ENCODE measurements around the gene KCNH2.

Gene KCNH2

DNA sequence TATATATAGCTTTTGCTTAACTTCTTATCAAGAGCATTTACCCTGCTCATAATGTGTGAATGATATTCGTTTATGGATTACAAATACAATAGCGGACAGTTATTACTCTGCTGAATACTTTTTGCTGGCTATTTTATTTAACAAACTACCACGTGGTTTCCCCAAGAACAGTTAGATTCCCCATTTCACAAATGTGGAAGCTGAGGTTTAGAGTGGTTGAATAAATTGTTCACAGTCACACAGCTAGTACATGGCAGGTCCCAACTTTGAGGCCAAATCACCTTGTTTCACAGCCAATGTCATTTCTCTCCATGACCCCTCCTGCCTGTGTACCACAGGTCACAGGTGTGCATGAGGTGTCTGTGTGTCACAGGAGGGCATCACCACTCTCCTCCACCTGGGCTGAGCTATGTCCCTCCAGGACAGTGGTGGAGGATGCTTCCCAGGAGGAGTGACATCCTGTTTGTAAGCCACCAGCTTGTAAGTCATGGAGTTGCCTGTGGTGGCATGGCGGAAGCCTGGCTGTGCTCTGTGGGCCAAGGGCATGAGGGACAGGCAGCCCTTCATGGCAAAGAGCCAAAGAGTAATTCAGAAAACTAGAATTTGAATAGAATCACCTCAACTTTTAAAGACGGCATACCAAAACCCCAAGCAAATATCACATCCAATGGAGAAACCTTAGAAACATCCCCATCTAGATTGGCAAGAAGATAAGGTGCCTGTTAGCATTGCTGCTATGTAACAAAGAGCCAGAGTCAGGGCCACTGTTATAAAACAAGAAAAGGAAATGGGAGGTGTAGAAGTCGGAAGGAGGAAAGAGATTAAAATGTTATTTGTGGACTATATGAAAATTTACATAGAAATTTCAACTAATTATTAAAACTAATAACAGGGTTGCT is 73.9 kb downstream of the KCNH2 start:
- DNase-seq (ENCODE audit: low spot score), result no peak

DNA sequence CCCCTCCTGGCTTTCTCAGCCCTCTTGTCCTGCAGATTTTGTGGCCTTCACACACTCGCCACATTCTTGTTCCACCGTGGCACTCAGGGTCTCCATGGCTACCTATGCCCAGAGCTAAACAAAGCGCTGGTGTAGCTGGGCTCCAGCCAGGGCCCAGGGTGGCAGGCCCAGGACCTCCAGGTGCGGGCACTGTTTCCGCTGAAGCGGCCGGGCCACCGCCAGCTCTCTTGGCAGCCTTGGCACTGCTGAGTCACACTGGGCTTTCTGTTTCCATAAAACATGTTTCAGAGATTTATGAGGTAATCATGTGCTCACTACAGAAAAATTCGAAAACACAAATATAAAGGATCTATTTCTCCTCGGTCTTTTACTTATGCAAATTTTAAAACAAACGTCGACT is 74.5 kb downstream of the KCNH2 start:
- DNase-seq (ENCODE audit: low spot score), result no peak

DNA sequence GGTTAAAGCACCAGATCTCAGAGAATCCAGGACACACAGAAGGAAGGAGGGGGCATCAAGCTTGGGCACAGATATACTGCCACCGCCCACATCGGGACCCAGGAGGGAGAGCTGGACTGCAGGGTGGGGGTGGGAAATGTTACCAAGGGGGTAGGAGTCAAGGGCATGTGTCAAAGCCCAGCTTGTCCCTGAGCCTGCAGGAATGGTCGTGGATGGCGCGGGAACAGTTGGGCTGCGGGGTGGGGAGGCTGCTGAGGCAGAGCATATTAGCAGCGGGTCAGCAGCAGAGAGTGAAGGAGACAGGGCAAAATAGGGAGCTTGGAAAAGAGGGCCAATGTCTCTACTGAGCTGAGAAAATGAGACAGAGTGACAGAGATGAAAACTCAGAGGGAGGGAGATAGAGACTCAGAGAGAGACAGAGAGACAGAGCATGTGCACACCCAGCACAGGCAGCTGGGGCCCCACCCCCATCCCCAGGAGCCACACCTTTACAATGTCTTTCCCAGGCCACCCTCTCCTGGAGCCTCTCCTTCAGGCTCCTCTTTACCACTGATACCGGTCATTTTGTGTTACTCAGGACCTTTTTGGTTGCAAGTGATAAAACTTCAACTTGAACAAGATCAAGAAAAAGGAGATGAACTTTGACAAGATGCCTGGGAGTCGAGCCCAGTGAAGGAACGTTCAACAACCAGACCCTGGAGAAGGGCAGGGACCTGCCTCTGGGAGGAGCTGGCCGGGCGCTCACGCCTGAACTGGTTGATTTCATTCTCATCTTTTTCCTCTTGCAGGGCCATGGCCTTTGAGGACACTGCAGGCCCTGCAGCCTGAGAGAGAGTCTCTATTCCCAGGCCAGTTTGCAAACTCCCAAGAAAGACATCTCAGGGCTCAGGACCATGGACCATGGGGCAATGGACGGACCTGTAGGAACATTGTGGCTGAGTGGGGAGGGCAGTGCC is 75.8 kb downstream of the KCNH2 start:
- DNase-seq (ENCODE audit: low spot score), result no peak

DNA sequence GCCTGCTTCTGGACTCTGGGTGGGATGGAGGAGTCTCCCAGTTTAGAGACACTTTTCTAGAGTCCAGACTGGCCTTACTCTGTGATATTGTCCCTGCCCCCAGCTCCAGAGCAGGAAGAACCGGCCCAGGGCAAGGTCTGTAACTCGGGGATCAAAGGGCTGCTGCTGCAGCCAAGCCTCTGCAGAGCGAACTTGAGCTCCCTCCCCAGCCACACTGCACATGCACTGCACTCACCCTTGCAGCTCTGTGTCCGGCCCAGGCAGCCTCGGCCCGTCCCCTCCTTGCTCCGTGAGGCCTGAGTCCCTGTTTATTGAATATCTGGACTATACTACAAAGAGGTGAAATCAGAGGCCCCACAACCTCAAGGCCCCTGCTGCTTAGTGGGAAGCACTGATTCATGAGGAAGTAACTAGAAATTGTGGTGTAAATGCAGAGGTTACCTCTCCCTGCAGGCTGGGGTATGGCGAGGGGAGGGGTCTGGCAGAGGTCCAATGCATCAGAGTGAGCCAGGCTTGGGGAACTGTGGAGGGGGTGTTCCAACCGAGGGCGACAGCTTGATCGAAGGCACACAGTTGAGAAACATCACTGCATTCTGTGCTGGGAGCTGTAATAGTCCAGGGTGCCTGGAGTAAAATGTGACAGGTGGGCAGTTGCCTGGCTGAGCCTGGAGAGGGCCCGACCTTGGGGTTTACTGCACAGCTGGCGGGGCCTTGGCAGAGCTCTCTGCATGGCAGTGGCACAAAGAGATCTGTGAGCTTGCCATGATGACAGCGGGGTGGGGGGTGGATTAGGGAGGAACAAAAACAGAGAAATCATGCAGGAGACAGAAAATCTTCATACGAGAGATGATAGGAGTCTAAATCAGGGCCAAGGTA is 76.7 kb downstream of the KCNH2 start:
- DNase-seq (ENCODE audit: low spot score), result peak; percentile 40

DNA sequence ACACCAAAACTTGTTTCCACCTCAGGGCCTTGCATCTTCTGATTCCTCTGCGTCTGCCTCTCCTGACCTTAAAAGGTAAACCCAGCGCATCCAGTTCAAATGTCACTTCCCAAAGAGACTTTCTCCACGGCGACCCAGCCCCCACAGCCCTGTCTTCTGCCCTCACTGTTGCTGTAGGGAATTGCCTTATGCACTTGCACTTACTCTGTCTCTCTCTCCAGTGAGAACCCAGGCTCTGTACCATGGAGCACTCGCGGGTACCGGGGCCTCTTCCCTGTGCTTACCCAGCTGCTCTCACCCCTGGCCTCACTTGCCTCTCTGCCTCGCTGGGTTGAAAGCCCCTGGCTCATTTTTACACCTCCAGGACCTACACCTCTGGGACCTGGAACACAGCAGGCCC is 77.4 kb downstream of the KCNH2 start:
- DNase-seq (ENCODE audit: low spot score), result no peak

DNA sequence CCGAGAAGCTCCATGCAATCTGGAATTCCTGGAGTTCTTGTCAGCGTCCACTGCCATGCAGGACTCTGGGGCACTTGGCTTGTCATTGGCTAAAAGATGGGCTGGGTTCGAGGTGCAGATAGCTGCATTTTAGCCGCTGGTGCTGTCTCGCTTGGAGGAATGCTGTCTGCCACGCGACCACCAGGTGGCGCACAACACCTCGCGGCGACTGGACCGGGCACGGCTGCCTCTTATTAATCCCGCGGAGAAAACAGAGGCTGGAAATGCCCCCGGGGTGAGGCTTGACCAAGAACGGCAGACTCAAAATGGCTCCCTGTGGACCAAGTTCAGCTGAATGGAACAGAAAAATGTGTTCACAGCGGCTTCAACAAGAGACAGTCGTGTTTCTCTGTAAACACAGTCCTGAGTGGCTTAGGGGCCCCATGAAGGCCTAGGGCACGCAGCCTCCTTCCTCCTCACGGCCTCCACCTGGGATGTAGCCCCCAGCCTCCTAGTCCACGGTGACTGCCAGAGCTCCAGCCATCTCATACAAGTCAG is 79.6 kb downstream of the KCNH2 start:
- DNase-seq (ENCODE audit: low spot score), result peak; percentile 45

DNA sequence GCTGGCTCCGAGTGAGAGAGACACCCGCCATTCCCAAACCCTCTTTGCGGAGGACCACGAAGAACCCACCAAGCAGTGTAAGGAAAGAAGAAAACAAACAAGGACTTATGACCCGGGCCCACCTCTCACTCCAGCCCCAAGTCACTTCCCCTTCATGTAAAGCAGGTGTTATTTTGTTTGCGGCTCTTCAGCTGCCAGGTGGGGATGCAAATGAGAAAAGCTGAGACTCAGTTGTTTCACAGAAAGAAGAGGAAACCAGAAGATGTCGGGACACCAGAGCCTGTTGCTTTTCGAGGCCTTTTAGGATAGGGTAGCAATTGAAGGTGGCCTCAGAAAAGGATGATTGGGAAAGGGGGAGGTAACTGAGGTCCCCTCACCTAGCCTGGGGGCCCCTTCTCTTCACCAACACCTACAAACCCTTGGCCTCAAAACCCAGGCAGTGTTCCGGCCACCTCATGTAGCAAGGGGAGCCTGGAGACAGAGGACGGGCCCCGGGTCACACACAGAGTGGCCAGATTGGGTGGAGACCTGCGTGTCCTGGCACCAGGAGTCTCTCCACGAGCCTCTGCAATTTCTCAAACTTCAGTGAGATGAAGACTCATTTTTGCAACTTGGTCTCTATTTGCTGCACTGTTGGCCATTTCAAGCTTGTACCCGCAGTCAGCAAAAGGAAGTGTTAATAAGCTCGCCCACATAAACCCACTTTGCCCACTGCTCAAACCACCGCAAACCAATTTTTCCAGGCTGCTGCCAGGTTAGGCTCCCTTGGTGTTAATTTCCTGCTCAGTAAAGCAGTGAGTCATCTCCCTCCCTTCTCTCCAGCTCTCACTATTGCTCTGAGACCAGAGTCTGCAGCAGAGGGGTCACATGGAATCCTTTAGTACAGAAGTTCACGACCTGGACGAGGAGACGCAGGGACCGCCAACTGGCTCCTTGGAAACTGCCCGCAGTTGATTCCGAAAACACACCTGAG is 80.3 kb downstream of the KCNH2 start:
- no peak for DNase-seq (ENCODE audit: low spot score)

DNA sequence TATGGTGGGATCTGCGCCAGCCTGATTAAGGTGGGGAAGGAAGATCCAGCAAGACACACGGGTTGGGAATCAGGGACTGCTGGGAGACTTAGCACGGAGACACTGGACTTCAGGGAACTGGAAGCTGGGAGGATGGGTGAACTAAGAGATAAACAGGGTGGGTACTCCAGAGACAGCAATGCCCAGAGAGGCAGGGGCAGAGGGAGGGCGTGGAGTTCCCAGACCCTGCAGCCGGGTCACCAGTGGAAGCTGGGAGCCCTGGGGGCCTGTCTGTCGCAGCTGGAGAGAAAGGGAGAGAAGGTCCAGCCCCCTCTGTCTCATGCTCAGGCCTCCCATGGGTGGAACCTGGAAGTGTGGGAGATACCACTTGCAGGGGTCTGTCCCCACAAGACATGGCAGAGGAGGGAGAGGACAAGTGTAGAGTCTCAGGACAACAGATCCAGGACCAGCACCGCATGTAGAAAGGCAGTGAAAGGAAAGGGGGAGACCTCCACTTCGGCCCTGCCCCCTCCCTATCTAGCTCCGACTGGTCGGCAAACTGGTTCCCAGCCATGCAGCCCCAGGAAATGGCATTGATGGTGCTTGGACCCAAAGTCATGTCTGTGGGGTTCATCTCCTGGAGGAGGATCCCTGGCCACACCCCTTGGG is 81.4 kb downstream of the KCNH2 start:
- DNase-seq (ENCODE audit: low spot score), result no peak

DNA sequence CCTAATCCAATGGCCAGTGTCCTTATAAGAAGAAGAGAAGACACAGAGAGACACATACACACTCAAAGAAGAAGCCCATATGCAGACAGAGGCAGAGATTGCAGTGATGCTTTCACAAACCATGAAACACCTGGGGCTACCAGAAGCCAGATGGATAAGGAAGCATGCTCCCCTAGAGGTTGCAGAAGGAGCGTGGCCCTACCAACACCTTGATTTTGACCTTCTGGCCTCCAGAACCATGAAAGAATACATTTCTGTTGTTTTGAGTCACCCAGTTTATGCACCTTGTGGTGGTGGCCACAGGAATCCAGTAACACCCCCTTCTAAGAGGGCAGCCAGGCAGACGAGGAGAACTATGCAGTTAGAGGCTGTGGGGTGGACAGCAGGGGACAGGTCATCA is 82.3 kb downstream of the KCNH2 start:
- DNase-seq (ENCODE audit: low spot score), result no peak

Measured in putamen (tissue), 1 donor.